Measurements from ENCODE around the gene SYNE1.

The SYNE1 gene

GRCh38 chr6:152642578-152643375 lies 5.6 kb upstream of the SYNE1 start:
- H3K4me3 ChIP-seq (ENCODE audit: low read depth, low read length): no peak overlapping the region
- DNase-seq (ENCODE audit: low read depth): peak; percentile 11
- peak; percentile 70 for TF ChIP-seq CTCF (IDR thresholded peaks at IDR 0.05; ENCODE audit: control insufficient read depth, extremely low read depth, insufficient read depth)

GRCh38 chr6:152636609-152637295 lies 410 bp downstream of the SYNE1 start:
- TF ChIP-seq CTCF (IDR thresholded peaks at IDR 0.05; ENCODE audit: control insufficient read depth, extremely low read depth, insufficient read depth): no peak
- H3K4me3 ChIP-seq (ENCODE audit: low read depth, low read length): no peak overlapping the region
- no peak for DNase-seq (ENCODE audit: low read depth)

- no peak overlapping the region for H3K4me3 ChIP-seq (ENCODE audit: low read depth, low read length)
- TF ChIP-seq CTCF (IDR thresholded peaks at IDR 0.05; ENCODE audit: control insufficient read depth, extremely low read depth, insufficient read depth): no peak
- no peak for DNase-seq (ENCODE audit: low read depth)
Measured at GRCh38 chr6:152636021-152636608, 1.0 kb downstream of the SYNE1 start.

GRCh38 chr6:152634773-152635172 lies 2.4 kb downstream of the SYNE1 start:
- DNase-seq (ENCODE audit: low read depth): no peak
- TF ChIP-seq CTCF (IDR thresholded peaks at IDR 0.05; ENCODE audit: control insufficient read depth, extremely low read depth, insufficient read depth): no peak
- no peak overlapping the region for H3K4me3 ChIP-seq (ENCODE audit: low read depth, low read length)

GRCh38 chr6:152632121-152632782 lies 4.9 kb downstream of the SYNE1 start:
- DNase-seq (ENCODE audit: low read depth): no peak
- TF ChIP-seq CTCF (IDR thresholded peaks at IDR 0.05; ENCODE audit: control insufficient read depth, extremely low read depth, insufficient read depth): no peak
- no peak overlapping the region for H3K4me3 ChIP-seq (ENCODE audit: low read depth, low read length)

GRCh38 chr6:152631376-152631775 lies 5.8 kb downstream of the SYNE1 start:
- no peak overlapping the region for H3K4me3 ChIP-seq (ENCODE audit: low read depth, low read length)
- TF ChIP-seq CTCF (IDR thresholded peaks at IDR 0.05; ENCODE audit: control insufficient read depth, extremely low read depth, insufficient read depth): no peak
- no peak for DNase-seq (ENCODE audit: low read depth)
